BLaER1 treated with 17β-estradiol and CSF1 and Interleukin-3, amounts not matched to agents 10 nM and 100 nM (cell line): ENCODE data around the gene DUSP7.

Experiments
- H3K27ac ChIP-seq, 11 experiments: shearing (Covaris generic); formaldehyde crosslinking; 2 replicates each; pipeline ENCODE4 v1.8.1; 2022
- H3K27me3 ChIP-seq, 11 experiments: shearing (Covaris generic); formaldehyde crosslinking; 2 replicates each; pipeline ENCODE4 v1.8.1; 2022
- H3K36me3 ChIP-seq, 11 experiments: shearing (Covaris generic); formaldehyde crosslinking; 2 replicates each; pipeline ENCODE4 v1.8.1; 2022
- H3K4me1 ChIP-seq, 10 experiments: shearing (Covaris generic); formaldehyde crosslinking; 2 replicates each; pipeline ENCODE4 v1.8.1; 2022
- H3K4me2 ChIP-seq, 11 experiments: shearing (Covaris generic); formaldehyde crosslinking; 2 replicates each; pipeline ENCODE4 v1.8.1; 2022
- H3K4me3 ChIP-seq, 10 experiments: shearing (Covaris generic); formaldehyde crosslinking; 2 replicates each; pipeline ENCODE4 v1.8.1; 2022
- H3K9ac ChIP-seq, 11 experiments: shearing (Covaris generic); formaldehyde crosslinking; 2 replicates each; pipeline ENCODE4 v1.8.1; 2022
- H3K9me3 ChIP-seq, 11 experiments: shearing (Covaris generic); formaldehyde crosslinking; replicated peaks in 1 of 11; 2 replicates each; pipeline ENCODE4 v1.8.1; 2022
- H4K20me1 ChIP-seq, 11 experiments: shearing (Covaris generic); formaldehyde crosslinking; 2 replicates each; pipeline ENCODE4 v1.8.1; 2022
- Cebpa-rat ChIP-seq, 11 experiments: shearing (Covaris generic); IDR thresholded peaks; 2 replicates each; pipeline ENCODE4 v1.8.1; 2022

The DUSP7 gene, protein sequence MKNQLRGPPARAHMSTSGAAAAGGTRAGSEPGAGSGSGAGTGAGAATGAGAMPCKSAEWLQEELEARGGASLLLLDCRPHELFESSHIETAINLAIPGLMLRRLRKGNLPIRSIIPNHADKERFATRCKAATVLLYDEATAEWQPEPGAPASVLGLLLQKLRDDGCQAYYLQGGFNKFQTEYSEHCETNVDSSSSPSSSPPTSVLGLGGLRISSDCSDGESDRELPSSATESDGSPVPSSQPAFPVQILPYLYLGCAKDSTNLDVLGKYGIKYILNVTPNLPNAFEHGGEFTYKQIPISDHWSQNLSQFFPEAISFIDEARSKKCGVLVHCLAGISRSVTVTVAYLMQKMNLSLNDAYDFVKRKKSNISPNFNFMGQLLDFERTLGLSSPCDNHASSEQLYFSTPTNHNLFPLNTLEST

DNA sequence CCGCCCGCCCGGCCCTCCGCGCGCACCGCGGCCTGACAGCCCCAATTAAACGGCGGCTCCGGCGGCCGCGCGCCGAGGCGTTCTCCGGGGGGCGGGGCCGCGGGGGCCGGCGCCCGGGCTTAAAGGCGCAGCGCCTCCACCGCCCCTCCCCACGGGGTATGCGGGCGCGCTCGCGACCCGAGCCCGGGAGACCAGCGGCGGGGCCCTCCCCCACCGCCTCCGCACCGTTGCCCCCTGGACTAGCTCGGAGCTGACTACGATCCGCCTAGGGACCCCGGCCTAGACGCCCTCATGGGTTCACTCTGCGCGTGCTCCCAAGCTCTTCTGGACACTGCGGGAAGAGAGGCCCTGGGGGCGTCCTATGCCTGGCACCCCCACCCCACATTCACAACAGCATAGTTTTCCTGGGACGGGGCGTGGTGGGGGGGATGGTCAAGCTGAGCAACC lies at the start of gene DUSP7:
Gene DUSP7 (minus strand): TSS at position 51 of the 447 bp plus-strand sequence. CDS start 205 bp downstream, outside the sequence.
- Histone ChIP-seq H3K9ac (peak within 1 kb of the TSS; percentile 81 to 93 (median 89)), H3K4me3 (peak within 1 kb of the TSS; percentile 77 to 94 (median 89)), H4K20me1 (peaks cover 0 to 42% (median 17%) of the 10 kb centered on the region in 11 experiments; a peak in 15 of 22 replicates), H3K4me2 (peak within 1 kb of the TSS; percentile 95 to 99 (median 98)), H3K4me1 (peaks cover 59 to 78% (median 72%) of the 10 kb centered on the region in 10 experiments), H3K9me3 (no peaks in the 10 kb centered on the region), H3K27ac (peak within 1 kb of the TSS; percentile 67 to 89 (median 85)), H3K36me3 (peaks cover 9 to 26% (median 17%) of the 10 kb centered on the region in 11 experiments; a peak in 21 of 22 replicates), H3K27me3 (no peaks in the 10 kb centered on the region)
- no peak for TF ChIP-seq Cebpa-rat (IDR thresholded peaks at IDR 0.05)

DNA sequence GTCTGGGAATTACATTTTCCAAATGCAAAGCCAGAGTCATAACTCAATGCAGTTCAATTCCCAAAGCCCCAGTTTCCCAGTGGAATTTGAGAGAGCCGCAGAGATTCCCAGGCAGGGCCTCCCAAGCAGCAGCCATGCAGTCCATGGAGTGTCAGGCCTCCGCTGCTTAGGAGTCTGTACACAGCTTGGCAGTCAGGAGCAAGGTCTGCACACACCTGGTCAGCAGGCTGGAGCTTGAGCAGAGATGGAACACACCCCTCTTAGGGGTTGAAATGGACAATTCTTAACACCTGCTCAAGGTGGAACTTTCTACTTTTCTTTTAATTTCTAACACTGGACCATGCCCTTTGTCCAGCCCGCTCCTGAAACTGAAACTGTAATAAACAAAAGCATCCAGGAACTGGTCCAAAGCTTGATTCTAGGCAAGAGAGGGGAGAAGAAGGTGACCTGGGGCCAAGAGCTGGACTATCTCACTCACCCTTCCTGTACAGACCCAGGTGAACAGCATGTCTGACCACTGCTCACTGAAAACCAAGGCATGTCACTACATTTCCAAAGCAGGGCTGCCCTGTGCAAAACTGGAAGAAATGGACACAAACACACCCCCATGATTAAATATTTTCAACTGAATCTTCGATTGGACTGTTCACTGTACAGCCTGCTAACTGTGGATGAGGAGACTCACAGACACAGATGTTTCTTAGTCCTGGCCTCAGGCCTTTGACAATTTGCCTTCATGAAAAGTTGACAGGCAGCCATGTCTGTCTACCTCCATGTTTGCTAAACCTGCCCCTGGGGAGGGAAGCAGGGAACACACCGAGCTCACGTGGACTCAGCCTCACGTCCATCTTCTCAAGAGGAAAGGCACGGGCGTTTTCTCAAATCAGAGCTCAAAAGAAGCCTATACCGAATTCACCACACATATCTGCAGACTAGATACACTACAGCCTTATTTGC lies 48.6 kb upstream of the DUSP7 start:
- Histone ChIP-seq H3K27ac (no peak overlapping the region), H3K27me3 (no peaks in the 10 kb centered on the region)

DNA sequence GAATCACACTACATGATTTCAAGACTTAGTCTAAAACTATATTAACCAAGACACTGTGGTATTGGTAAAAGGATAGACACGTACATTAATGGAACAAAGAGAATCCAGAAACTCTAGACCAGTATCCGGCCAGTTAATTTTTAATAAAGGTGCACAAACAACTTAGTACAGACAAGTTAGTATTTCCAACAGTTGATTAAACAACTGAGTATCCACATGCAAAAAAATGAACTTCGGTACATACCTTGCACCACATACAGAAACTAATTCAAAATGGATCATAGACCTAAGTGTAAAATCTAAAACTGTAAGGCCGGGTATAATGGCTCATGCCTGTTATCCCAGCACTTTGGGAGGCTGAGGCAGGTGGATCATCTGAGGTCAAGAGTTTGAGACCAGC lies 46.6 kb upstream of the DUSP7 start:
- H3K9me3 ChIP-seq, result peaks cover 19 to 29% (median 23%) of the 10 kb centered on the region in 11 experiments
- H3K4me2 ChIP-seq, result no peak overlapping the region
- no peak overlapping the region for H3K27ac ChIP-seq
- no peaks in the 10 kb centered on the region for H3K27me3 ChIP-seq
- TF ChIP-seq Cebpa-rat (IDR thresholded peaks at IDR 0.05), result no peak
- peaks cover 20 to 92% (median 71%) of the 10 kb centered on the region in 11 experiments; a peak in 21 of 22 replicates for H3K36me3 ChIP-seq
- H3K4me1 ChIP-seq, result peaks cover 13 to 28% (median 21%) of the 10 kb centered on the region in 10 experiments
- H3K9ac ChIP-seq, result no peak overlapping the region
- no peaks in the 10 kb centered on the region for H4K20me1 ChIP-seq
- H3K4me3 ChIP-seq, result no peak overlapping the region

More for the DNA sequence above, 48.6 kb upstream of the DUSP7 start:
- Histone ChIP-seq H4K20me1 (no peaks in the 10 kb centered on the region), H3K4me1 (peaks cover 34 to 41% (median 36%) of the 10 kb centered on the region in 10 experiments), H3K9ac (no peak overlapping the region), H3K4me2 (no peak overlapping the region), H3K4me3 (no peak overlapping the region), H3K36me3 (peaks cover 20 to 72% (median 57%) of the 10 kb centered on the region in 11 experiments; a peak in 21 of 22 replicates), H3K9me3 (peaks cover 19 to 29% (median 23%) of the 10 kb centered on the region in 11 experiments)
- no peak for TF ChIP-seq Cebpa-rat (IDR thresholded peaks at IDR 0.05)

DNA sequence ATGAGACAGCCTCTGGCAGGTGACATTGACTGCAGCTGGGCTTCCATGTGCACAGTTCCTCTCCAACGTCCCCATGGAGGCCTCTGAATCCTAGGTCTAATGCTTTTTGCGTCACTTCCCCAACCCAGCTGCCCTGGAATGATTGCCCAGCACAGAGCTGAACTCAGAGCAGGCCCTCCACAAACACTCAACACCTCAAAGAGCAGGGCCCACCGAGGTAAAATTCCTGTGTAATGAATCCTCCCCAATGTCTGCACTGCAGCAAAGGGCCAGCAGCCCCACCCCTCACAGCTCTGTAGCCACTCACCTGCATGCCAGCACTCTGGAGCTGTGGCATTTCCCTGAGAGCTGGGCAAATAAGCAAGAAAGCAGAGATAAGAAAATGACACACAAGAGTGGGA lies 42.6 kb upstream of the DUSP7 start:
- Histone ChIP-seq H3K9me3 (peaks cover 19 to 29% (median 23%) of the 10 kb centered on the region in 11 experiments), H3K4me3 (no peak overlapping the region), H3K9ac (no peak overlapping the region), H3K27me3 (no peaks in the 10 kb centered on the region), H3K4me2 (peak overlapping the region in 2 of 11 experiments; percentile 45 to 58; a peak in 3 of 22 replicates), H3K36me3 (peaks cover 16 to 100% (median 81%) of the 10 kb centered on the region in 11 experiments; a peak in 21 of 22 replicates), H3K4me1 (peaks cover 7 to 27% (median 18%) of the 10 kb centered on the region in 10 experiments), H4K20me1 (no peaks in the 10 kb centered on the region), H3K27ac (no peak overlapping the region)
- TF ChIP-seq Cebpa-rat (IDR thresholded peaks at IDR 0.05), result no peak

DNA sequence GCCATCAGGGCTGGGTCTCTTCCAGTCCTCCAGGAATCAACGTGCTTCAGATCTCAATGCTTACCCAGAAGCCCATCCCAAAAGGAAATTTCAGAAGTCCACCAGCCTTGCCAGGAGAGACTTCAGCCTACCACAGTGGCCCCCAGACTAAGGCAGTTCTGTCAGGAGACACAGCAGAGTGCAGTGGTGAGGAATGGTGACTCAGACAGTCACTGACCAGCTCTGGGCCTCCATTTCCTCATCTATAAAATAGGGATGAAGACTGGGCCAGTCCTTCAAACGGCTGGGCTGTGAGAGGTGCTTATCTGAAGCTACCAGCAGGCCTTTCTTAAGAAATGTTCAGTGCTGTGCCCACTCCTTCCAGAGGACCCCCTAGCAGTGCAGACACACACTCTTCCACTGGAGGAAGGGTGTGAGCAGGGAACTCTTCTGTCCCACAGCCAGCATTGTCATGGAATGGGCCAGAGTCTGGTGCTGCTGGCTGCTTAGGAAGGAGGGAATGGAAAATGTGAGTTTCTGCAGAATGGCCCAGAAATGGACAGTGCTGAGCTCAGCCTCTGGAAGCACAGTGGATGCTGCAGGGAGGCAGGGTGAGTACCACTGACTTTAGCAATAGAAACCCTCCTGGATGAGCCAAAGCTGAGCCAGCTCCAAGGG lies 41.6 kb upstream of the DUSP7 start:
- Histone ChIP-seq H3K36me3 (peaks cover 16 to 89% (median 77%) of the 10 kb centered on the region in 11 experiments; a peak in 21 of 22 replicates), H4K20me1 (no peaks in the 10 kb centered on the region), H3K27ac (no peak overlapping the region), H3K9ac (no peak overlapping the region), H3K4me3 (no peak overlapping the region), H3K4me2 (peak overlapping the region in 2 of 11 experiments; percentile 45 to 58; a peak in 4 of 22 replicates), H3K4me1 (peaks cover 18 to 37% (median 28%) of the 10 kb centered on the region in 10 experiments), H3K27me3 (no peaks in the 10 kb centered on the region), H3K9me3 (peaks cover 19 to 25% (median 22%) of the 10 kb centered on the region in 11 experiments)
- no peak for TF ChIP-seq Cebpa-rat (IDR thresholded peaks at IDR 0.05)

DNA sequence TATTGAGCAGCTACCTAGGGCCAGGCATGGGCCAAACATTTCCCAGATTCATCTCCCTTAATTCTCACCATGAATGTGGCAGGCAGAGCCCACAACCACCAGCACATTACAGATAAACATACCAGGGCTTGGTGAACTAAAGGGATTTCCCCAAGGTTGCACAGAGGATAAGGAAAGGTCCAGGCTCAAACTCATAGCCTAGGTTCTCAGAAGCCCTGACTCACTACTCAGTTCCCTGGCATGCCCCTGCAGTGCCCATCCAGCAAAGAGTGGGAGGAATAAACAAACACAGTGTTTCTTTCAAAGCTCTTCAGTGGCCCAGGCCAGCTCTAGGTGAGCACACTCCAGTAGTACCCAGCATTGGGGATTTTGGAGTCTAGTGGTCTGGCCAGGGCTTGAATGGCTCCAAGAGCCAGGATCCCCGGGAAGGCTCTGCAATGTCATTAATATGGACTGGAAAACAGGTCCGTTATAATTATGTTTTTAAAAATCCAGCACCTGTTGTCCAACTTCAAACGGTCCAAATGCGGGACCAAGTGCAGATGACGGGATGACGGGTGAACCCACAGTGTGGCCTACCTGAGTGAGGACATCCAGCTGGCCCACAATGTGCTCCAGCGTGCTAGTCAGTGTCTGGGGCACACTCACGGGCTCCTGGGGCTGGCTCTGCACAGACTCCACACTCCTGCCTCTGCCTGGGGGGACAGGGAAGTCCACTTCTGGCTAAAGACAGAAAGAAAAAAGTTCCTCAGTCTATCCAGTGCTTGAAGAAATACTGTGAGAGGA lies 39.8 kb upstream of the DUSP7 start:
- Histone ChIP-seq H3K9me3 (peaks cover 5 to 9% (median 7%) of the 10 kb centered on the region in 11 experiments), H3K4me2 (no peak overlapping the region), H3K36me3 (peaks cover 6 to 71% (median 59%) of the 10 kb centered on the region in 11 experiments; a peak in 21 of 22 replicates), H3K27ac (no peak overlapping the region), H3K9ac (no peak overlapping the region), H4K20me1 (no peaks in the 10 kb centered on the region), H3K4me1 (peaks cover 36 to 55% (median 46%) of the 10 kb centered on the region in 10 experiments), H3K27me3 (no peaks in the 10 kb centered on the region), H3K4me3 (no peak overlapping the region)
- TF ChIP-seq Cebpa-rat (IDR thresholded peaks at IDR 0.05), result no peak

DNA sequence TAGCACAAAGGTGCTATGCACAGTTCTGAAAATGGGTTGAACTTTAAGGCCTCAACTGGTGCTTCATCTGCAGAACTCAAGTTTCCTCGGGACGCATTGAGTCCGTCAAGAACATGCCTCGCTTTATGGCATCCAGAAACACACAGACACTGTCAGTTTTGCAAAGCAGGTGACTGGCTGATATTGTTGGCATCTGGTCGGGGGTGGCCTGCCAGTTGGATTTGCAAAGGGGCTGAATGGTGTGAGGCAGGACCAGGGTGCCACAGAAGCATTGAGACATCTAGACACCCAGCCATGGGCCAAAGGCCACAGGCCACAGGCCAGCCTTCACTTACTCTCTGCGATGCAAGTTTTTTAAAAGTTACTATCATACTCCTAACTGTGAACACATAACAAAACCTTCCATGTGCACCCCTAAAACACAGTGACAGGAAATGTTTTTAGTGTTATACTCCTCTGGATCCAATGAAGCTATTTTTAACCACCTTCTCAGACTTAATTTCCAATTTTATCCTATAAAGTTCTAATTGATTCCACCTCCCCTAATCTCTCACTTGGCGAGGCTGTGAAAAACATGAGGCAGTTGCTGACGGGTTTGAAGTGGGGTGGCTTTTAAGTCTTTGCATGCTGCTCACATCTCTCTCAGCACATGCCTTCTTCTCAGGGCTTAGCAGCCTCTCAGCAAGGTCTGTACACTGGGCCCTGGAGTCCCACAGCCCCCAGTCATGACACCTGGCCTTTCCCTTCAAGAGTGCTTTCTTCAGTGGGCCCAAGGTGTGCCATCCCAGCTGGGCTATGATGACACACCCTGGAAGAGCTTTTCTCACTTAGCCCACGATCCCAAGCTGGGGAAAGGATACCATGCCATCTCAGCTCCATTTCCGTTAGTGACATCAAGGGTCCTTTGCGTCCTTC lies 38.5 kb upstream of the DUSP7 start:
- Histone ChIP-seq H3K36me3 (peaks cover 0 to 58% (median 46%) of the 10 kb centered on the region in 11 experiments; a peak in 18 of 22 replicates), H3K4me2 (peak overlapping the region; percentile 54 to 96 (median 92); a peak in 18 of 22 replicates), H3K9me3 (no peaks in the 10 kb centered on the region), H3K4me3 (no peak overlapping the region), H3K9ac (no peak overlapping the region), H3K27me3 (no peaks in the 10 kb centered on the region), H4K20me1 (no peaks in the 10 kb centered on the region; a peak in 1 of 22 replicates), H3K27ac (peak overlapping the region in 4 of 11 experiments; percentile 19 to 83 (median 66); a peak in 3 of 22 replicates), H3K4me1 (peaks cover 49 to 69% (median 55%) of the 10 kb centered on the region in 10 experiments)
- no peak for TF ChIP-seq Cebpa-rat (IDR thresholded peaks at IDR 0.05)
